CD14-positive monocyte (primary cell): ENCODE measurements around the gene CFHR4. TPM values are rescaled to one million over a fixed set of nuclear protein-coding genes. Genes with fewer than 3 reads are reported as not detected.
"Not testable (repeated sequence)": the region's sequence is repeated elsewhere in the genome, so short reads cannot be mapped to it uniquely, and the experiment has no call there.

ENCODE experiments used
- DNase-seq, 3 donors: peaks; one replicate each; pipeline ENCODE4 v3.0.0-alpha.2; 2011 to 2022
- H2AFZ ChIP-seq: 2 replicates; pipeline ENCODE4 v1.6.0; 2012; ENCODE audit warnings: mild to moderate bottlenecking, low read depth, low read length, inconsistent platforms; ENCODE audit not compliant: insufficient read depth, poor library complexity, severe bottlenecking
- H3K27ac ChIP-seq, 2 donors: 1 replicate in 1 of 2; 2 replicates in 1 of 2; pipeline ENCODE4 v1.5.1; 2012 to 2013; ENCODE audit warnings: low read length in 2 of 2, control low read depth in 1 of 2, inconsistent platforms in 1 of 2, low read depth in 1 of 2, mild to moderate bottlenecking in 1 of 2
- H3K27me3 ChIP-seq, 2 donors: one replicate each; pipeline versions ENCODE4 v1.6.0 to v1.6.1; 2011 to 2013; ENCODE audit warnings: low read length in 2 of 2; ENCODE audit not compliant: control insufficient read depth in 2 of 2, insufficient read depth in 2 of 2
- H3K36me3 ChIP-seq, 2 donors: replicated peaks in 1 of 2; 1 replicate in 1 of 2; 2 replicates in 1 of 2; pipeline versions ENCODE4 v1.5.1 to v1.6.1; 2012 to 2013; ENCODE audit warnings: low read length in 2 of 2, control low read depth in 1 of 2, inconsistent platforms in 1 of 2, mild to moderate bottlenecking in 1 of 2; ENCODE audit not compliant: insufficient read depth in 2 of 2, control insufficient read depth in 1 of 2
- H3K4me1 ChIP-seq, 2 donors: 1 replicate in 1 of 2; 2 replicates in 1 of 2; pipeline versions ENCODE4 v1.5.1 to v1.6.1; 2012 to 2013; ENCODE audit warnings: low read length in 2 of 2, control low read depth in 1 of 2, inconsistent platforms in 1 of 2, mild to moderate bottlenecking in 1 of 2, moderate library complexity in 1 of 2; ENCODE audit not compliant: insufficient read depth in 2 of 2, control insufficient read depth in 1 of 2
- H3K4me2 ChIP-seq: replicated peaks from 2 replicates; pipeline ENCODE3; 2012; ENCODE audit warnings: low read length, moderate library complexity, mild to moderate bottlenecking; ENCODE audit not compliant: poor library complexity, severe bottlenecking; ENCODE audit errors: extremely low read depth
- H3K4me3 ChIP-seq, 3 experiments: fragments of 200-600 bp in 1 of 3; sonication (generic) in 1 of 3; replicated peaks in 1 of 3; 1 replicate in 2 of 3; 2 replicates in 1 of 3; pipeline ENCODE4 v1.5.1; 2011 to 2013; ENCODE audit warnings: low read length in 3 of 3, mild to moderate bottlenecking in 3 of 3, control low read depth in 2 of 3, low read depth in 2 of 3, inconsistent platforms in 1 of 3, moderate library complexity in 1 of 3
- H3K79me2 ChIP-seq: 2 replicates; pipeline ENCODE4 v1.6.0; 2012; ENCODE audit warnings: mild to moderate bottlenecking, control low read depth, inconsistent platforms, low read length, moderate library complexity; ENCODE audit not compliant: insufficient read depth
- H3K9ac ChIP-seq: 2 replicates; pipeline ENCODE4 v1.6.0; 2017; ENCODE audit warnings: low read length, mild to moderate bottlenecking; ENCODE audit not compliant: insufficient read depth, poor library complexity, severe bottlenecking
- H3K9me3 ChIP-seq, 2 donors: replicated peaks in 1 of 2; 1 replicate in 1 of 2; 2 replicates in 1 of 2; pipeline versions ENCODE4 v1.5.1 to v1.6.1; 2012 to 2013; ENCODE audit warnings: low read length in 2 of 2, control low read depth in 1 of 2; ENCODE audit not compliant: control insufficient read depth in 1 of 2, insufficient read depth in 1 of 2
- H4K20me1 ChIP-seq: 2 replicates; pipeline ENCODE4 v1.6.0; 2012; ENCODE audit warnings: mild to moderate bottlenecking, low read length, control low read depth, moderate library complexity; ENCODE audit not compliant: insufficient read depth
- H3K27ac Mint-ChIP-seq, 7 donors: one replicate each; pipeline ENCODE4 v1.8.0; 2020; ENCODE audit warnings: mild to moderate bottlenecking in 7 of 7, mixed read lengths in 7 of 7, moderate library complexity in 6 of 7, inconsistent platforms in 2 of 7
- H3K27me3 Mint-ChIP-seq, 3 donors: one replicate each; pipeline ENCODE4 v1.8.0; 2021 to 2022; ENCODE audit warnings: low read depth in 3 of 3, mild to moderate bottlenecking in 3 of 3, mixed read lengths in 3 of 3, moderate library complexity in 3 of 3, inconsistent platforms in 1 of 3
- H3K36me3 Mint-ChIP-seq, 2 donors: one replicate each; pipeline ENCODE4 v1.8.0; 2020; ENCODE audit warnings: mixed read lengths in 2 of 2, inconsistent platforms in 1 of 2, mild to moderate bottlenecking in 1 of 2
- H3K4me1 Mint-ChIP-seq: one replicate; pipeline ENCODE4 v1.8.0; 2020; ENCODE audit warnings: mild to moderate bottlenecking, mixed read lengths
- H3K4me3 Mint-ChIP-seq, 2 donors: one replicate each; pipeline ENCODE4 v1.8.0; 2020; ENCODE audit warnings: mild to moderate bottlenecking in 2 of 2, mixed read lengths in 2 of 2, moderate library complexity in 1 of 2
- H3K9me3 Mint-ChIP-seq, 7 donors: one replicate each; pipeline ENCODE4 v1.8.0; 2020 to 2022; ENCODE audit warnings: mixed read lengths in 7 of 7, mild to moderate bottlenecking in 6 of 7, moderate library complexity in 6 of 7, inconsistent platforms in 2 of 7
- CTCF ChIP-seq: fragments of 200-600 bp; IDR thresholded peaks from one replicate; pipeline ENCODE4 v1.8.0; 2022; ENCODE audit warnings: antibody characterized with exemption, mild to moderate bottlenecking
- WGBS: methylation state at CpG from one replicate; pipeline ENCODE4 v1.1.5; 2013; ENCODE audit warnings: missing lambda C conversion rate; ENCODE audit not compliant: insufficient coverage; 5-methylcytosine and 5-hydroxymethylcytosine counted together
- intact Hi-C, 2 donors: fragments of 100-400 bp; cut with micrococcal nuclease; formaldehyde crosslinking; loops; one replicate each; pipeline versions ENCODE4 v1.15.0 to v1.15.1; 2023
- polyA plus RNA-seq, 3 donors: library from polyadenylated mRNA; depleted of rRNA in 1 of 3; unstranded in 2 of 3; stranded (reverse) in 1 of 3; fragments of 300-500 nt in 2 of 3; fragments of >200 nt in 1 of 3; fragmentation: Illumina TruSeq in 2 of 3; gene quantifications; 1 replicate in 2 of 3; 2 replicates in 1 of 3; pipeline ENCODE4 v1.2.3, GENCODE V29; 2012 to 2021

Gene CFHR4
- polyA plus RNA-seq, 3 donors = not detected

- Histone ChIP-seq H3K4me3 (no peak overlapping the region), H3K27ac (no peak overlapping the region), H3K36me3 (no peaks in the 10 kb centered on the region), H3K9ac (no peak overlapping the region), H2AFZ (no peak overlapping the region), H3K4me2 (no peak overlapping the region), H4K20me1 (no peaks in the 10 kb centered on the region), H3K79me2 (no peaks in the 10 kb centered on the region), H3K4me1 (no peaks in the 10 kb centered on the region), H3K9me3 (peaks cover 0 to 3% of the 10 kb centered on the region in 2 donors), H3K27me3 (peaks cover 0 to 5% of the 10 kb centered on the region in 2 donors)
- Mint-ChIP-seq H3K4me3 (no peak overlapping the region), H3K4me1 (no peaks in the 10 kb centered on the region), H3K27me3 (peaks cover 3 to 7% (median 4%) of the 10 kb centered on the region in 3 donors), H3K27ac (no peak overlapping the region), H3K9me3 (peaks cover 0 to 6% (median 2%) of the 10 kb centered on the region in 7 donors), H3K36me3 (no peaks in the 10 kb centered on the region)
- DNase-seq = no peak
- no CpG with 5 or more reads among the region's 2 CpGs for WGBS
- TF ChIP-seq CTCF = no peak
- intact Hi-C loops = no loop called here
Observed at GRCh38 chr1:196902344-196902743, 14.5 kb downstream of the CFHR4 start.

GRCh38 chr1:196910215-196910614, 22.4 kb downstream of the CFHR4 start:
- H3K9ac ChIP-seq = no peak overlapping the region
- TF ChIP-seq CTCF = no peak
- no peaks in the 10 kb centered on the region for H3K27me3 Mint-ChIP-seq
- H3K9me3 ChIP-seq = no peaks in the 10 kb centered on the region
- H3K4me3 Mint-ChIP-seq = no peak overlapping the region
- H3K79me2 ChIP-seq = no peaks in the 10 kb centered on the region
- H3K36me3 Mint-ChIP-seq = no peaks in the 10 kb centered on the region
- intact Hi-C loops = no loop called here
- H3K4me2 ChIP-seq = no peak overlapping the region
- no peak overlapping the region for H3K27ac ChIP-seq
- no peaks in the 10 kb centered on the region for H3K36me3 ChIP-seq
- no peak overlapping the region for H3K27ac Mint-ChIP-seq
- H4K20me1 ChIP-seq = no peaks in the 10 kb centered on the region
- no peak overlapping the region for H3K4me3 ChIP-seq
- no peak for DNase-seq
- peaks cover 0 to 5% (median 0%) of the 10 kb centered on the region in 7 donors for H3K9me3 Mint-ChIP-seq
- H3K4me1 ChIP-seq = no peaks in the 10 kb centered on the region
- no CpG with 5 or more reads among the region's 2 CpGs for WGBS
- H3K27me3 ChIP-seq = no peaks in the 10 kb centered on the region
- H3K4me1 Mint-ChIP-seq = no peaks in the 10 kb centered on the region
- H2AFZ ChIP-seq = no peak overlapping the region

- H2AFZ ChIP-seq, H3K9ac ChIP-seq, H4K20me1 ChIP-seq, H3K4me3 ChIP-seq, H3K27me3 Mint-ChIP-seq, H3K27ac Mint-ChIP-seq, intact Hi-C loops, H3K4me2 ChIP-seq, H3K9me3 ChIP-seq, H3K4me3 Mint-ChIP-seq, H3K27ac ChIP-seq, H3K4me1 ChIP-seq, DNase-seq, H3K36me3 Mint-ChIP-seq, H3K9me3 Mint-ChIP-seq, H3K79me2 ChIP-seq, H3K4me1 Mint-ChIP-seq, H3K36me3 ChIP-seq, H3K27me3 ChIP-seq: not testable (repeated sequence)
- WGBS = 77% methylated on average over 3 of the region's 5 CpGs
Observed at GRCh38 chr1:196912283-196912682, 24.4 kb downstream of the CFHR4 start.
